H1 (cell line): Measurements from ENCODE around the gene SLC12A7.

Source experiments
- ATF2 ChIP-seq: IDR thresholded peaks from 2 replicates; pipeline ENCODE4 v1.6.1; 2012; ENCODE audit warnings: low read length, inconsistent platforms
- ATF3 ChIP-seq: IDR thresholded peaks from 2 replicates; pipeline ENCODE4 v1.6.1; 2011; ENCODE audit warnings: low read depth, mild to moderate bottlenecking, low read length; ENCODE audit not compliant: insufficient read depth
- CTCF ChIP-seq, 3 experiments: IDR thresholded peaks; 1 replicate in 2 of 3; 2 replicates in 1 of 3; pipeline versions ENCODE4 v1.5.1 to v1.6.1; 2011; ENCODE audit warnings: low read length in 3 of 3, mild to moderate bottlenecking in 3 of 3, inconsistent platforms in 2 of 3, low read depth in 1 of 3, moderate library complexity in 1 of 3; ENCODE audit not compliant: insufficient read depth in 1 of 3; ENCODE audit errors: control extremely low read depth in 1 of 3
- EZH2 ChIP-seq: fragments of 200-600 bp; sonication (generic); IDR thresholded peaks from 2 replicates; pipeline ENCODE4 v1.7.1; 2012; ENCODE audit warnings: low read depth, mild to moderate bottlenecking, moderate library complexity, low read length, inconsistent platforms; ENCODE audit not compliant: severe bottlenecking
- MAX ChIP-seq: IDR thresholded peaks from 2 replicates; pipeline ENCODE4 v1.6.1; 2012; ENCODE audit warnings: inconsistent platforms
- POLR2AphosphoS5 ChIP-seq: IDR thresholded peaks from 2 replicates; pipeline ENCODE4 v1.6.1; 2011; ENCODE audit warnings: low read depth, low read length
- RAD21 ChIP-seq, 2 experiments: IDR thresholded peaks in 1 of 2; conservative IDR thresholded peaks in 1 of 2; 2 replicates each; pipeline ENCODE4 v1.6.1; 2011; ENCODE audit warnings: low read depth in 2 of 2, low read length in 2 of 2, improper control_type of control experiment in 1 of 2, inconsistent platforms in 1 of 2, mild to moderate bottlenecking in 1 of 2, moderate library complexity in 1 of 2
- SIX5 ChIP-seq: IDR thresholded peaks from 2 replicates; pipeline ENCODE4 v1.6.1; 2011; ENCODE audit warnings: mild to moderate bottlenecking, low read depth, low read length
- SUZ12 ChIP-seq: fragments of 200-600 bp; sonication (generic); IDR thresholded peaks from 2 replicates; pipeline ENCODE4 v1.6.1; 2012; ENCODE audit warnings: mild to moderate bottlenecking, inconsistent platforms, low read length, moderate library complexity, mixed read lengths
- YY1 ChIP-seq: IDR thresholded peaks from 2 replicates; pipeline ENCODE4 v1.6.1; 2011; ENCODE audit warnings: low read depth, mild to moderate bottlenecking, low read length
- ZNF274 ChIP-seq: IDR thresholded peaks from 2 replicates; pipeline ENCODE4 v1.7.0; 2012; ENCODE audit warnings: low read length, borderline replicate concordance; ENCODE audit errors: extremely low read depth

- TF ChIP-seq YY1 = no peak
- TF ChIP-seq ATF3 = no peak
- no peak for TF ChIP-seq POLR2AphosphoS5
- no peak for TF ChIP-seq ATF2
- no peak for TF ChIP-seq CTCF (IDR thresholded peaks at IDR 0.05; ENCODE audit: control extremely low read depth in 1 of 3, insufficient read depth in 1 of 3, low read depth in 1 of 3, low read length in 3 of 3)
- TF ChIP-seq MAX = no peak
- no peak for TF ChIP-seq SUZ12
- TF ChIP-seq RAD21 (IDR thresholded peaks at IDR 0.05 in 1 of 2, conservative IDR thresholded peaks at IDR 0.05 in 1 of 2; ENCODE audit: low read depth in 2 of 2, low read length in 2 of 2) = no peak
- no peak for TF ChIP-seq EZH2
- TF ChIP-seq SIX5 = no peak
- TF ChIP-seq ZNF274 = no peak
Observed at GRCh38 chr5:1151316-1151715, 39.5 kb upstream of the SLC12A7 start.
